HG03342 (cell line): ENCODE measurements around the gene ERBB3.
"Not testable (repeated sequence)": the region's sequence is repeated elsewhere in the genome, so short reads cannot be mapped to it uniquely, and the experiment has no call there.

ENCODE experiments used
- ATAC-seq: cut with Tn5 transposase; IDR thresholded peaks from one replicate; pipeline ENCODE4 v1.9.1; 2021; ENCODE audit warnings: mild to moderate bottlenecking, moderate library complexity; ENCODE audit not compliant: unreplicated experiment

ERBB3 gene

DNA sequence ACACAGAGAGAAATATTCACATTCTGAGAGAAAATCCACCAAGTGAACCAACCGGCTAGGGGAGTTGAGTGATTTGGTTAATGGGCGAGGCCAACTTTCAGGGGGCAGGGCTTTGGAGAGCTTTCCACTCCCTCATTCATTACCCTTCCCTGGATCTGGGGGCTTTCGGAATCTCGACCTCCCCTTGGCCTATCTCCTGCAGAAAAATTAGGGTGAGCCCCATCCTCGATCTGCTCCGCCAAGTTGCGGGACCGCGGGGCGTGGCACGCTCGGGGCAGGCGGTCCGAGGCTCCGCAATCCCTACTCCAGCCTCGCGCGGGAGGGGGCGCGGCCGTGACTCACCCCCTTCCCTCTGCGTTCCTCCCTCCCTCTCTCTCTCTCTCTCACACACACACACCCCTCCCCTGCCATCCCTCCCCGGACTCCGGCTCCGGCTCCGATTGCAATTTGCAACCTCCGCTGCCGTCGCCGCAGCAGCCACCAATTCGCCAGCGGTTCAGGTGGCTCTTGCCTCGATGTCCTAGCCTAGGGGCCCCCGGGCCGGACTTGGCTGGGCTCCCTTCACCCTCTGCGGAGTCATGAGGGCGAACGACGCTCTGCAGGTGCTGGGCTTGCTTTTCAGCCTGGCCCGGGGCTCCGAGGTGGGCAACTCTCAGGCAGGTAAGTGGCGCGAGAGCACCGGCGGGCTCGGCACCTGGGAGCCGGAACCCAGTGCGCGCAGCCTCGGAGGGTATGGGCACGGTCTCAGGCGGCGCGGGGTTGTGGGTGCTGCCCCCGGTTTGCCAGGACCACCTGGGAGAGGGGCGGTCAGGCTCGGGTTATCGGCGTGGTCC is at the start of gene ERBB3:
Gene ERBB3 (plus strand): TSS at position 443 of the 833 bp plus-strand sequence. CDS start 136 bp downstream, at position 579.
- no peak for ATAC-seq

- no peak for ATAC-seq
Observed at GRCh38 chr12:56031987-56032386, 48.0 kb upstream of the ERBB3 start.

DNA sequence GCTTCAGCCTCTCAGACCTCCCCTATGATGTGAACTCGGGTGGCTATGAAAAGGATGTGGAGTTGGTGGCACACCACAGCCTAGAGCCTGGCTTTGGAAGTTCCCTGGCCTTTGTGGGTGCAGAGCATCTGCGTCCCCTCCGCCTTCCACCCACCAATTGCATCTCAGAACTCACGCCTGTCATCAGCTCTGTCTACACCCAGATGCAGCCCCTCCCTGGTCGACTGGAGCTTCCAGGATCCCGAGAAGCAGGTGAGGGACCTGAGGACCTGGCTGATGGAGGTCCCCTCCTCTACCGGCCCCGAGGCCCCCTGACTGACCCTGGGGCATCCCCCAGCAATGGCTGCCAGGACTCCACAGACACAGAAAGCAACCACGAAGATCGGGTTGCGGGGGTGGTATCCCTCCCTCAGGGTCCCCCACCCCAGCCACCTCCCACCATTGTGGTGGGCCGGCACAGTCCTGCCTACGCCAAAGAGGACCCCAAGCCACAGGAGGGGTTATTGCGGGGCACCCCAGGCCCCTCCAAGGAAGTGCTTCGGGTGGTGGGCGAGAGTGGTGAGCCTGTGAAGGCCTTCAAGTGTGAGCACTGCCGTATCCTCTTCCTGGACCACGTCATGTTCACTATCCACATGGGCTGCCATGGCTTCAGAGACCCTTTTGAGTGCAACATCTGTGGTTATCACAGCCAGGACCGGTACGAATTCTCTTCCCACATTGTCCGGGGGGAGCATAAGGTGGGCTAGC is 45.2 kb upstream of the ERBB3 start:
- no peak for ATAC-seq

- no peak for ATAC-seq
Observed at GRCh38 chr12:56037161-56037560, 42.8 kb upstream of the ERBB3 start.

GRCh38 chr12:56038022-56038655 is 41.8 kb upstream of the ERBB3 start:
- no peak for ATAC-seq

DNA sequence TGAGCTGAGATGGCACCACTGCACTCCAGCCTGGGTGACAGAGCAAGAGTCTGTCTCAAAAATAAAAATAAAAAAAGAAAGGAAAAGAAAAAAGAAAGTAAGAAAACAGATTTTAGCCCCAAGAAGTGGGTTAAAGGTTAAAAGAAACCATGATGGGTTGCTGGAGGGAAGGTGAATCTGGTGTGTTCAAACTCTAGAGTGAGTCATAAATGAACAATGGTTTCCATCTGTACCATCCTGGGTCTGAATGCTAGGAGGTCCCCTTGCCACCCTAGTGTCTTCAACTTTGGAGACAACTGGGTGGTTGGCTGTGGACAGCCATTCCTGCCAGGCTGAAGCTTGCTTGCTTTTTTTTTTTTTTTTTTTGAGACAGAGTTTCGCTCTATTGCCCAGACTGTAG is 39.8 kb upstream of the ERBB3 start:
- ATAC-seq: no peak

GRCh38 chr12:56040963-56041551 is 38.9 kb upstream of the ERBB3 start:
- ATAC-seq: no peak

DNA sequence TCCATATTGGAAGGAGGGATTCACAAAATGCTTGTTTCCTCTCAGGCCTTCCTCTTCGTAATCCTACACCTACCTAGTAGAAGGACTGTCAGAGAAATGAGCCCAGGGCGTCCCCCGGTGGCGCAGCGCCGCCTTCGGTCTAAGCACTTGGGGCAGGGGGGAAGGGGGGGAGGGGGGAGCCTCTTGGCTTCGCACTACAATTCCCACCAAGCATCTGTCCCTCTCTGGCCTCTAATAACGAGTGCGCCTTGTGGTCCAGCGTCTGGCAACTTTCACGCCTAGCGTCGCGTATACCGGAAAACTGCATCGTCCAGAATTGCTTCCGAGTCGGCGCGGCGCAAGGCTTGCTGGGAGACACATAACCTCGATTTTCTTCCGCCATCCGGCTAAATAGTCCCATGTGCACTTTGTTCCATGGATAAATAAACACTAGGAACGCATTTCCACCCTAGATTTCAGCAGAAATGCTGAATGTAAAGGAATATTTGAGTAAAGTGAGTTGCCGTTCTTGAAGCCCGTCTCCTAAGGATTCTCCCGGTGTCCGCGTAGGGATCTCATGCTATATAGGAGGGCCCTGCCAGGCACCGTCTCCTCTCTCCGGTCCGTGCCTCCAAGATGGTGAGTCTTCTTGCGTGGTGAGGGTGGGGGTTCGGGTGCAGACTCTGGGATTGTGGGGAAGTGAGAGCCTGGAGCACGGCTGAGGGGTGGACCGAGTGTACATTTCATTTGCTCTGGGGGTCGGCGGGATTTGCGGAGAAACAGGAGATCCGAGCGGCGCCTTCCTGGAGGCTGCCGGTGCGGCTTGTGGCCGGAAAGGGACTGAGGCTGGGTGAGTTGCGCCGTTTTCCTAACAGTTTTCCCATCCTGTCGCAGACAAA is 38.2 kb upstream of the ERBB3 start, which contains the start of gene RPS26:
Gene RPS26 (plus strand): TSS at position 367 of the 878 bp plus-strand sequence. CDS start 249 bp downstream, at position 616.
- peak; percentile 91 for ATAC-seq

GRCh38 chr12:56042430-56042813 is 37.5 kb upstream of the ERBB3 start:
- not testable (repeated sequence) for ATAC-seq

- no peak for ATAC-seq
Observed at GRCh38 chr12:56042843-56043242, 37.1 kb upstream of the ERBB3 start.

- no peak for ATAC-seq
Observed at GRCh38 chr12:56046027-56046780, 33.8 kb upstream of the ERBB3 start.

DNA sequence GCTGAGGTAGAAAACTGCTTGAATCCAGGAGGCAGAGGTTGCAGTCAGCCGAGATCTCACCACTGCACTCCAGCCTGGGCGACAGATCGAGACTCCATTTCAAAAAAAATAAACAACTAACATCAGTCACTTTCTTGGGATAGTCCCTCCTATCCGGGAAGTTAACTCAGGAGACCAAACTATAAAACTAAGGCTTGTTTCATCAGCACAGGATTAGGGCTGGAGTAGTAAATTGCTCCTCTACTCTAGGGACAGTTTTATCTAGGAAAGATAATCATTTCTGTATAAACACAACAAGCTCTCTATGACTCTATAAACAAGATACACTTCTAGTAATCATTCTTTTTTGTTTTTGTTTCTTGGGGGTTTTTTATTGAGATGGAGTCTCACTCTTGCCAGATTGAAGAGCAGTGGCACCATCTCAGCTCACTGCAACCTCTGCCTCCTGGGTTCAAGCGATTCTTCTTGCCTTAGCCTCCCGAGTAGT is 26.5 kb upstream of the ERBB3 start:
- no peak for ATAC-seq

DNA sequence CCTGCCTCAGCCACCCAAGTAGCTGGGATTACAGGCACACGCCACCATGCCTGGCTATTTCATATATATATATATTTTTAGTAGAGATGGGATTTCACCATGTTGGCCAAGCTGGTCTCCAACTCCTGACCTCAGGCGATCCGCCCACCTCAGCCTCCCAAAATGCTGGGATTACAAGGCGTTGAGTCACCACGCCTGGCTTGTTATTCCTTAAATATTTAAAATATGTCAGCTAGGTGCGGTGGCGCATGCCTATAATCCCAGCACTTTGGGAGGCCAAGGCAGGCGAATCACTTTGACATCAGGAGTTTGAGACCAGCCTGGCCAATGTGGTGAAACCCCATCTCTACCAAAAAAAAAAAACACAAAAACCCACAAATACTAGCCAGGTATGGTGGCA is 20.0 kb upstream of the ERBB3 start:
- not testable (repeated sequence) for ATAC-seq

DNA sequence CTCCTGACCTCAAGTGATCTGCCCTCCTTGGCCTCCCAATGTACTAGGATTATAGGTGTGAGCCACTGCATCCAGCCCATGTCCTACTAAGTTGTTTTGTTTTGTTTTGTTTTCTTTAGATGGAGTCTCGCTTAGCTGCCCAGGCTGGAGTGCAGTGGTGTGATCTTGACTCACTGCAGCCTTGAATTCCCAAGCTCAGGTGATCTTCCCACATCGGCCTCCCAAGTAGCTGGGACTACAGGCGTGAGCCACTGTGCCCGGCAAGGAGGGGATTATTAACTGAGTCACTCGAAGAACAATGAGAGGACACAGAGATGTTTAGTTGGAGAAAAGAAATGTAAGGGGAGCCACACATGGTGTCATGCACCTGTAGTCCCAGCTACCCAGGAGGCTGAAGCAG is 18.0 kb upstream of the ERBB3 start:
- no peak for ATAC-seq

GRCh38 chr12:56062996-56063395 is 17.0 kb upstream of the ERBB3 start:
- ATAC-seq: no peak

GRCh38 chr12:56071648-56072047 is 8.3 kb upstream of the ERBB3 start:
- ATAC-seq: no peak

- no peak for ATAC-seq
Observed at GRCh38 chr12:56074396-56074795, 5.6 kb upstream of the ERBB3 start.

DNA sequence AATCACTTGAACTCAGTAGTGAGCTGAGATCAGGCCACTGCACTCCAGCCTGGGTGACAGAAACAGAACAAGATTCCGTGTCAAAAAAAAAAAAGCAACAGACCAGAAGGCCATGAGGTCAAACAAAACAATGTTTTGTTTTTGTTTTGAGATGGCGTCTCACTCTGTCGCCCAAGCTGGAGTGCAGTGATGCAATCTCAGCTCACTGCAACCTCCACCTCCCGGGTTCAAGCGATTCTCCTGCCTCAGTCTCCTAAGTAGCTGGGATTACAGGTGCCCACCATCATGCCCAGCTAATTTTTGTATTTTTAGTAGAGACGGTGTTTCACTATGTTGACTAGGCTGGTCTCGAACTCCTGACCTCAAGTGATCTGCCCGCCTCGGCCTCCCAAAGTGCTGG is 2.0 kb upstream of the ERBB3 start:
- not testable (repeated sequence) for ATAC-seq

DNA sequence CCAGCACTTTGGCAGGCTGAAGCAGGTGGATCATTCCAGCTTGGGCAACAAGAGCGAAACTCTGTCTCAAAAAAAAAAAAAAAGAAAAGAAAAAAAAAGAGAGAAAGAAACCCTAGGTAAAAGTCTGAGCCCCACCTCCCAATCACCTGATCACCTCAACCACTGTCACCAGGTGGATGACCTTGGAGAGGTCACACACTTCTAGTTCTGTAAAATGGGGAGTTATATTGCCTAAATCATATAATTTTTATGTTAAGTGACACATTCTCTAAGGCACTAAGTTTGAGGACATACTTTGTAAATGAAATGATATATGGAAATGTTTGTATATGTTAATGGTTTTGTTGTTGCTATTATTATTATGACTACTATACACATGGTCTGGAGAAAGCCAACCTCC is 1.5 kb upstream of the ERBB3 start:
- ATAC-seq: no peak
